Uterus (tissue), 4 donors: ENCODE measurements around the gene LGSN. TPM values are rescaled to one million over a fixed set of nuclear protein-coding genes. Genes with fewer than 3 reads are reported as not detected.
"Not testable (repeated sequence)": the region's sequence is repeated elsewhere in the genome, so short reads cannot be mapped to it uniquely, and the experiment has no call there.

Source experiments
- DNase-seq, 2 donors: peaks; one replicate each; pipeline ENCODE4 v3.0.0-alpha.2; 2019 to 2020
- H3K27ac ChIP-seq, 2 donors: fragments of 200-600 bp; sonication (generic); 1 replicate in 1 of 2; 2 replicates in 1 of 2; pipeline ENCODE4 v1.5.1; 2016 to 2018
- H3K27me3 ChIP-seq, 2 donors: fragments of 200-600 bp; sonication (generic); one replicate each; pipeline ENCODE4 v1.5.1; 2018 to 2019; ENCODE audit warnings: control low read depth in 1 of 2
- H3K36me3 ChIP-seq, 2 donors: fragments of 200-600 bp; sonication (generic); one replicate each; pipeline ENCODE4 v1.5.1; 2019; ENCODE audit warnings: control low read depth in 1 of 2
- H3K4me1 ChIP-seq, 2 donors: fragments of 200-600 bp; sonication (generic); one replicate each; pipeline ENCODE4 v1.5.1; 2018 to 2019; ENCODE audit warnings: control low read depth in 1 of 2
- H3K4me3 ChIP-seq, 2 donors: fragments of 200-600 bp; sonication (generic); 1 replicate in 1 of 2; 2 replicates in 1 of 2; pipeline ENCODE4 v1.5.1; 2018 to 2019; ENCODE audit warnings: mild to moderate bottlenecking in 1 of 2
- H3K9me3 ChIP-seq, 2 donors: fragments of 200-600 bp; sonication (generic); one replicate each; pipeline ENCODE4 v1.5.1; 2019; ENCODE audit warnings: control low read depth in 1 of 2
- POLR2A ChIP-seq, 2 donors: fragments of 450-650 bp; IDR thresholded peaks; one replicate each; pipeline ENCODE4 v1.6.1; 2016; ENCODE audit warnings: antibody characterized with exemption in 2 of 2, mild to moderate bottlenecking in 1 of 2, moderate library complexity in 1 of 2
- intact Hi-C: fragments of 100-400 bp; cut with DNase I; formaldehyde crosslinking; loops from one replicate; pipeline ENCODE4 v1.15.1; 2023; ENCODE audit warnings: low total_unique reads
- total RNA-seq, 4 donors: library from RNA; depleted of rRNA in 3 of 4; stranded (reverse); fragments of >200 nt in 3 of 4; gene quantifications; one replicate each; pipeline versions ENCODE4 v1.1.0 to v1.2.4, GENCODE V29; 2014 to 2023
- TF ChIP-seq, protein P1 (sequence below), 4 experiments: fragments of 200-600 bp in 2 of 4; fragments of 450-650 bp in 2 of 4; sonication (generic) in 2 of 4; IDR thresholded peaks; one replicate each; pipeline ENCODE4 v1.5.1; 2016 to 2019; ENCODE audit warnings: antibody characterized with exemption in 4 of 4, mild to moderate bottlenecking in 2 of 4, moderate library complexity in 1 of 4
- donor health status: DM: yes; HTN: yes; CAD: no.

LGSN gene
- under 1 TPM in 1 of 4 donors, not detected in 3; 0.41 TPM for total RNA-seq

- no peak within 1 kb of the TSS for H3K27ac ChIP-seq
- H3K36me3 ChIP-seq = no peaks in the 10 kb centered on the region
- no peak within 1 kb of the TSS for H3K4me3 ChIP-seq
- H3K4me1 ChIP-seq = no peaks in the 10 kb centered on the region
- intact Hi-C loops = no loop called here
- DNase-seq = no peak
- no peak for TF ChIP-seq POLR2A (IDR thresholded peaks at IDR 0.05)
- TF ChIP-seq, protein P1, sequence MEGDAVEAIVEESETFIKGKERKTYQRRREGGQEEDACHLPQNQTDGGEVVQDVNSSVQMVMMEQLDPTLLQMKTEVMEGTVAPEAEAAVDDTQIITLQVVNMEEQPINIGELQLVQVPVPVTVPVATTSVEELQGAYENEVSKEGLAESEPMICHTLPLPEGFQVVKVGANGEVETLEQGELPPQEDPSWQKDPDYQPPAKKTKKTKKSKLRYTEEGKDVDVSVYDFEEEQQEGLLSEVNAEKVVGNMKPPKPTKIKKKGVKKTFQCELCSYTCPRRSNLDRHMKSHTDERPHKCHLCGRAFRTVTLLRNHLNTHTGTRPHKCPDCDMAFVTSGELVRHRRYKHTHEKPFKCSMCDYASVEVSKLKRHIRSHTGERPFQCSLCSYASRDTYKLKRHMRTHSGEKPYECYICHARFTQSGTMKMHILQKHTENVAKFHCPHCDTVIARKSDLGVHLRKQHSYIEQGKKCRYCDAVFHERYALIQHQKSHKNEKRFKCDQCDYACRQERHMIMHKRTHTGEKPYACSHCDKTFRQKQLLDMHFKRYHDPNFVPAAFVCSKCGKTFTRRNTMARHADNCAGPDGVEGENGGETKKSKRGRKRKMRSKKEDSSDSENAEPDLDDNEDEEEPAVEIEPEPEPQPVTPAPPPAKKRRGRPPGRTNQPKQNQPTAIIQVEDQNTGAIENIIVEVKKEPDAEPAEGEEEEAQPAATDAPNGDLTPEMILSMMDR (IDR thresholded peaks at IDR 0.05) = no peak
- no peaks in the 10 kb centered on the region for H3K9me3 ChIP-seq
- H3K27me3 ChIP-seq = no peaks in the 10 kb centered on the region
These were observed at the start of gene LGSN for GRCh38 chr6:63319939-63320338. Gene LGSN (minus strand): TSS chr6:63319983. CDS start chr6:63319943, 40 bp downstream.

- no peaks in the 10 kb centered on the region for H3K36me3 ChIP-seq
- no peaks in the 10 kb centered on the region for H3K4me1 ChIP-seq
- no peak for TF ChIP-seq POLR2A (IDR thresholded peaks at IDR 0.05)
- TF ChIP-seq, protein P1 (IDR thresholded peaks at IDR 0.05) = no peak
- DNase-seq = no peak
- intact Hi-C loops = no loop called here
- H3K4me3 ChIP-seq = no peak overlapping the region
- H3K27ac ChIP-seq = no peak overlapping the region
- no peaks in the 10 kb centered on the region for H3K9me3 ChIP-seq
- H3K27me3 ChIP-seq = no peaks in the 10 kb centered on the region
These were observed 48.6 kb upstream of the LGSN start for GRCh38 chr6:63368347-63368746.

DNA sequence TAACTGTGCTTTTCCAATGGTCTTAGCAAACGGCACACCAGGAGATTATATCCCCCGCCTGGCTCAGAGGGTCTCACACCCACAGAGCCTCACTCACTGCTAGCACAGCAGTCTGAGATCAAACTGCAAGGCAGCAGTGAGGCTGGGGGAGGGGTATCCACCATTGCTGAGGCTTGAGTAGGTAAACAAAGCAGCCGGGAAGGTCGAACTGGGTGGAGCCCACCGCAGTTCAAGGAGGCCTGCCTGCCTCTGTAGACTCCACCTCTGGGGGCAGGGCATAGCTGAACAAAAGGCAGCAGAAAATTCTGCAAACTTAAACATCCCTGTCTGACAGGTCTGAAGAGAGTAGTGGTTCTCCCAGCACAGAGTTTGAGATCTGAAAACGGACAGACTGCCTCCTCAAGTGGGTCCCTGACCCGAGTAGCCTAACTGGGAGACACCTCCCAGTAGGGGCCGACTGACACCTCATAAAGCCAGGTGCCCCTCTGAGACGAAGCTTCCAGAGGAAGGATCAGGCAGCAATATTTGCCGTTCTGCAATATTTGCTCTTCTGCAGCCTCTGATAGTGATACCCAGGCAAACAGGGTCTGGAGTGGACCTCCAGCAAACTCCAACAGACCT lies 42.8 kb upstream of the LGSN start:
- H3K27me3 ChIP-seq = not testable (repeated sequence)

GRCh38 chr6:63357384-63357783 lies 37.6 kb upstream of the LGSN start:
- intact Hi-C loops, H3K9me3 ChIP-seq, H3K27ac ChIP-seq, H3K4me3 ChIP-seq, H3K4me1 ChIP-seq, DNase-seq, H3K27me3 ChIP-seq, H3K36me3 ChIP-seq: not testable (repeated sequence)

More for the DNA sequence above, 42.8 kb upstream of the LGSN start:
- H3K9me3 ChIP-seq, H3K36me3 ChIP-seq, intact Hi-C loops, DNase-seq, H3K4me1 ChIP-seq, H3K4me3 ChIP-seq, H3K27ac ChIP-seq: not testable (repeated sequence)

GRCh38 chr6:63355632-63356031 lies 35.8 kb upstream of the LGSN start:
- Histone ChIP-seq H3K27ac (no peak overlapping the region), H3K9me3 (no peaks in the 10 kb centered on the region), H3K27me3 (no peaks in the 10 kb centered on the region), H3K4me3 (no peak overlapping the region), H3K36me3 (no peaks in the 10 kb centered on the region), H3K4me1 (no peaks in the 10 kb centered on the region)
- DNase-seq = no peak
- TF ChIP-seq, protein P1 (IDR thresholded peaks at IDR 0.05) = no peak
- no peak for TF ChIP-seq POLR2A (IDR thresholded peaks at IDR 0.05)
- intact Hi-C loops = no loop called here

DNA sequence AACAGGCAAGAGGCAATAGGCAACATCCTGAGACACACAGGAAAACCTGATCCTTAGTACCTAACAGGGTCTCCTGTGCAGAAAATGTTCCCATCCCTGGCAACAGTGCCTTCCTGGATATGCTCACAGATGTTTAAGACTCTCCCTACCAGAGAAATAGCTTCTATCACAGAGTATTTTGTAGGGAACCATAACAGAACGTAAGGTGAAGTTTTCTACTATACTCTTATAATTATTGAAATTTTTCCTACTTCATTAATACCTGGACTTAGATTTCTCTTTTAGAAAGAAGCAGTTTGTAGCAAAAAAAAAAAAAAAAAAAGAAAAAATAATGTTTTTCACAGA lies 33.5 kb upstream of the LGSN start:
- no peaks in the 10 kb centered on the region for H3K27me3 ChIP-seq
- intact Hi-C loops = no loop called here

More for the DNA sequence above, 33.5 kb upstream of the LGSN start:
- H3K36me3 ChIP-seq = no peaks in the 10 kb centered on the region
- H3K27ac ChIP-seq = no peak overlapping the region
- H3K4me1 ChIP-seq = no peaks in the 10 kb centered on the region
- no peak for DNase-seq
- H3K9me3 ChIP-seq = no peaks in the 10 kb centered on the region
- H3K4me3 ChIP-seq = no peak overlapping the region
- TF ChIP-seq POLR2A (IDR thresholded peaks at IDR 0.05) = no peak
- TF ChIP-seq, protein P1 (IDR thresholded peaks at IDR 0.05) = no peak
